ENCODE measurements around the gene CPNE5. TPM values are rescaled to one million over a fixed set of nuclear protein-coding genes. Genes with fewer than 3 reads are reported as not detected.

The CPNE5 gene
- total RNA-seq, 2 experiments from 2014 or later, result 0.19 to 0.28 TPM

- ChIA-PET POLR2A (no interaction called here), CTCF (interaction anchor here (3.0 kb wide), 1 partner anchor 9 kb away, joined by 10 read pairs; no protein-coding TSS in a partner anchor)
- ATAC-seq (ENCODE audit: poor library complexity), result no peak
- H3K4me3 ChIP-seq (ENCODE audit: low read length), result no peak overlapping the region
- Mint-ChIP-seq H3K27ac (no peak overlapping the region), H3K27me3 (no peaks in the 10 kb centered on the region), H3K4me3 (no peak overlapping the region), H3K9me3 (no peaks in the 10 kb centered on the region), H3K4me1 (ENCODE audit: low read depth) (peaks cover 8% of the 10 kb centered on the region), H3K36me3 (ENCODE audit: low read depth) (no peaks in the 10 kb centered on the region)
- no peak for TF ChIP-seq CTCF (IDR thresholded peaks at IDR 0.05)
- no peaks in the 10 kb centered on the region for H3K36me3 ChIP-seq (ENCODE audit: insufficient read depth, low read length)
- no peaks in the 10 kb centered on the region for H3K27me3 ChIP-seq (ENCODE audit: control insufficient read depth in 1 of 2, insufficient read depth in 2 of 2, low read length in 2 of 2)
- no peak overlapping the region for H3K27ac ChIP-seq (ENCODE audit: low read depth in 1 of 2, low read length in 2 of 2)
- H3K9me3 ChIP-seq (ENCODE audit: control insufficient read depth in 1 of 2, insufficient read depth in 1 of 2, low read length in 2 of 2), result peaks cover 0 to 13% of the 10 kb centered on the region in 2 experiments
- peaks cover 34% of the 10 kb centered on the region for H3K4me1 ChIP-seq (ENCODE audit: insufficient read depth, low read length)
- no peak for DNase-seq
- intact Hi-C loops (cut with DNase I, micrococcal nuclease), result no loop called here
Measured at GRCh38 chr6:36749829-36750489, 89.3 kb downstream of the CPNE5 start.

- H3K4me1 ChIP-seq (ENCODE audit: insufficient read depth, low read length), result peaks cover 19% of the 10 kb centered on the region
- no peak overlapping the region for H3K4me3 Mint-ChIP-seq
- no peak overlapping the region for H3K27ac Mint-ChIP-seq
- H3K27ac ChIP-seq (ENCODE audit: low read depth in 1 of 2, low read length in 2 of 2), result no peak overlapping the region
- no peaks in the 10 kb centered on the region for H3K36me3 Mint-ChIP-seq (ENCODE audit: low read depth)
- CTCF ChIA-PET, result no interaction called here
- DNase-seq (no peak), ATAC-seq (ENCODE audit: poor library complexity) (no peak)
- intact Hi-C loops (cut with DNase I, micrococcal nuclease), result no loop called here
- no peaks in the 10 kb centered on the region for H3K36me3 ChIP-seq (ENCODE audit: insufficient read depth, low read length)
- no peak overlapping the region for H3K4me3 ChIP-seq (ENCODE audit: low read length)
- H3K27me3 Mint-ChIP-seq, result no peaks in the 10 kb centered on the region
- H3K9me3 ChIP-seq (ENCODE audit: control insufficient read depth in 1 of 2, insufficient read depth in 1 of 2, low read length in 2 of 2), result peaks cover 0 to 13% of the 10 kb centered on the region in 2 experiments
- no peak for TF ChIP-seq CTCF (IDR thresholded peaks at IDR 0.05)
- H3K4me1 Mint-ChIP-seq (ENCODE audit: low read depth), result no peaks in the 10 kb centered on the region
- H3K27me3 ChIP-seq (ENCODE audit: control insufficient read depth in 1 of 2, insufficient read depth in 2 of 2, low read length in 2 of 2), result no peaks in the 10 kb centered on the region
- POLR2A ChIA-PET, result no interaction called here
- H3K9me3 Mint-ChIP-seq, result no peaks in the 10 kb centered on the region
Measured at GRCh38 chr6:36746251-36746650, 93.0 kb downstream of the CPNE5 start.

- ATAC-seq (ENCODE audit: poor library complexity) (no peak), DNase-seq (no peak)
- Mint-ChIP-seq H3K36me3 (ENCODE audit: low read depth) (no peaks in the 10 kb centered on the region), H3K4me1 (ENCODE audit: low read depth) (no peaks in the 10 kb centered on the region), H3K27ac (no peak overlapping the region), H3K27me3 (no peaks in the 10 kb centered on the region), H3K4me3 (no peak overlapping the region), H3K9me3 (no peaks in the 10 kb centered on the region)
- ChIA-PET CTCF (no interaction called here), POLR2A (no interaction called here)
- Histone ChIP-seq H3K4me1 (ENCODE audit: insufficient read depth, low read length) (peaks cover 19% of the 10 kb centered on the region), H3K9me3 (ENCODE audit: control insufficient read depth in 1 of 2, insufficient read depth in 1 of 2, low read length in 2 of 2) (peaks cover 0 to 13% of the 10 kb centered on the region in 2 experiments), H3K27ac (ENCODE audit: low read depth in 1 of 2, low read length in 2 of 2) (no peak overlapping the region), H3K36me3 (ENCODE audit: insufficient read depth, low read length) (no peaks in the 10 kb centered on the region), H3K27me3 (ENCODE audit: control insufficient read depth in 1 of 2, insufficient read depth in 2 of 2, low read length in 2 of 2) (no peaks in the 10 kb centered on the region), H3K4me3 (ENCODE audit: low read length) (no peak overlapping the region)
- TF ChIP-seq CTCF (IDR thresholded peaks at IDR 0.05), result no peak
- intact Hi-C loops (cut with DNase I, micrococcal nuclease), result no loop called here
Measured at GRCh38 chr6:36745836-36746235, 93.4 kb downstream of the CPNE5 start.
